Measurements from ENCODE around the gene MSH5. TPM values are rescaled to one million over a fixed set of nuclear protein-coding genes. Genes with fewer than 3 reads are reported as not detected.

The MSH5 gene
- polyA plus RNA-seq, 1 donor (not counting 4 experiments of a cell fraction or from before 2014, with no cell fraction given): 14.8 TPM

DNA sequence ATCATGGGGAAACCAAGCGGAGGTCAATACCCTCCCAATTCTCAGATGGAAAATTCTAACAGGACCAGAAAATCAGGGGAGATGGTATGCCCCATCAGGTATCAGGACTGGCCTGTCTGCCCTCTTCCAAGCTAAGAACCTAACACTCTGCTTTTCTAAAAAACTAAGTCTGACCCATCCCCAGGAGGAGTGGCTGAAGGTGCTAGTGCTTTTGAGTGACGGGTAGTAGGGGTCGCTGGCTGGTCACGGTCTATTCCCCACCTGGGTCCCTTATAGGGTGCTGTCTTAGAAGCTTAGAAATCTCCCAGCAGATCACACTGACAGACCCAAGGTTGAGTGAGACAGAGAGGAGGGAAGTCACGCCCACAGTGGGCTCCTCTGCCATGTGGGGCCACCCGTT lies 46.3 kb upstream of the MSH5 start:
- no peak for DNase-seq (ENCODE audit: low read depth, low spot score)
- Histone ChIP-seq H3K36me3 (ENCODE audit: control insufficient read depth in 2 of 2, extremely low read depth in 1 of 2, insufficient read depth in 2 of 2, low read length in 2 of 2) (peaks cover 22 to 29% of the 10 kb centered on the region in 2 experiments), H3K4me2 (ENCODE audit: control insufficient read depth, extremely low read depth, insufficient read depth, low read depth, low read length) (no peak overlapping the region), H4K20me1 (ENCODE audit: control insufficient read depth, extremely low read depth, insufficient read depth, low read length) (no peaks in the 10 kb centered on the region), H3K27ac (ENCODE audit: control insufficient read depth, insufficient read depth, low read length) (no peak overlapping the region), H3K9me3 (ENCODE audit: control insufficient read depth, low read depth, low read length) (no peaks in the 10 kb centered on the region), H3K9me1 (ENCODE audit: control insufficient read depth, extremely low read depth, insufficient read depth, low read length) (no peaks in the 10 kb centered on the region), H3K79me2 (ENCODE audit: control insufficient read depth, insufficient read depth, low read length) (no peaks in the 10 kb centered on the region), H3K27me3 (ENCODE audit: control insufficient read depth, extremely low read depth, insufficient read depth, low read length) (no peaks in the 10 kb centered on the region), H3K4me3 (ENCODE audit: control insufficient read depth in 2 of 3, extremely low read depth in 1 of 3, insufficient read depth in 2 of 3, low read depth in 1 of 3, low read length in 3 of 3) (no peak overlapping the region), H3K4me1 (ENCODE audit: control insufficient read depth, extremely low read depth, insufficient read depth, low read length) (no peaks in the 10 kb centered on the region), H3K9ac (ENCODE audit: control insufficient read depth, extremely low read depth, insufficient read depth, low read length) (no peak overlapping the region), H2AFZ (ENCODE audit: control insufficient read depth, low read length) (no peak overlapping the region)
- TF ChIP-seq EZH2 (IDR thresholded peaks at IDR 0.05; ENCODE audit: low read length): no peak
- no peak for TF ChIP-seq CTCF (optimal IDR thresholded peaks at IDR 0.05 in 1 of 3, IDR thresholded peaks at IDR 0.05 in 1 of 3, conservative IDR thresholded peaks at IDR 0.05 in 1 of 3; ENCODE audit: extremely low read depth in 1 of 3, insufficient read depth in 2 of 3, low read length in 3 of 3)
- no peak for FAIRE-seq
- dilution Hi-C loops (cut with MboI; ENCODE audit: extremely low pct_ligation_motif_present, low sequenced_read_pairs): no loop called here

GRCh38 chr6:31697555-31697954 lies 42.2 kb upstream of the MSH5 start:
- dilution Hi-C loops (cut with MboI; ENCODE audit: extremely low pct_ligation_motif_present, low sequenced_read_pairs): no loop called here
- no peak overlapping the region for H3K9ac ChIP-seq (ENCODE audit: control insufficient read depth, extremely low read depth, insufficient read depth, low read length)
- TF ChIP-seq CTCF (optimal IDR thresholded peaks at IDR 0.05 in 1 of 3, IDR thresholded peaks at IDR 0.05 in 1 of 3, conservative IDR thresholded peaks at IDR 0.05 in 1 of 3; ENCODE audit: extremely low read depth in 1 of 3, insufficient read depth in 2 of 3, low read length in 3 of 3) (no peak), EZH2 (IDR thresholded peaks at IDR 0.05; ENCODE audit: low read length) (no peak)
- H3K4me3 ChIP-seq (ENCODE audit: control insufficient read depth in 2 of 3, extremely low read depth in 1 of 3, insufficient read depth in 2 of 3, low read depth in 1 of 3, low read length in 3 of 3): no peak overlapping the region
- no peak overlapping the region for H3K4me2 ChIP-seq (ENCODE audit: control insufficient read depth, extremely low read depth, insufficient read depth, low read depth, low read length)
- H3K36me3 ChIP-seq (ENCODE audit: control insufficient read depth in 2 of 2, extremely low read depth in 1 of 2, insufficient read depth in 2 of 2, low read length in 2 of 2): peaks cover 13 to 15% of the 10 kb centered on the region in 2 experiments
- no peaks in the 10 kb centered on the region for H3K9me3 ChIP-seq (ENCODE audit: control insufficient read depth, low read depth, low read length)
- DNase-seq (ENCODE audit: low read depth, low spot score) (no peak), FAIRE-seq (no peak)
- peaks cover 18% of the 10 kb centered on the region for H3K79me2 ChIP-seq (ENCODE audit: control insufficient read depth, insufficient read depth, low read length)
- no peak overlapping the region for H2AFZ ChIP-seq (ENCODE audit: control insufficient read depth, low read length)
- no peaks in the 10 kb centered on the region for H3K27me3 ChIP-seq (ENCODE audit: control insufficient read depth, extremely low read depth, insufficient read depth, low read length)
- H3K27ac ChIP-seq (ENCODE audit: control insufficient read depth, insufficient read depth, low read length): no peak overlapping the region
- no peaks in the 10 kb centered on the region for H4K20me1 ChIP-seq (ENCODE audit: control insufficient read depth, extremely low read depth, insufficient read depth, low read length)
- no peaks in the 10 kb centered on the region for H3K9me1 ChIP-seq (ENCODE audit: control insufficient read depth, extremely low read depth, insufficient read depth, low read length)
- H3K4me1 ChIP-seq (ENCODE audit: control insufficient read depth, extremely low read depth, insufficient read depth, low read length): peaks cover 9% of the 10 kb centered on the region

Measured in keratinocyte (primary cell).